CD14-positive monocyte (primary cell): Measurements from ENCODE around the gene SLC25A31. TPM values are rescaled to one million over a fixed set of nuclear protein-coding genes. Genes with fewer than 3 reads are reported as not detected.

Experiments
- DNase-seq, 3 donors: peaks; one replicate each; pipeline ENCODE4 v3.0.0-alpha.2; 2011 to 2022
- H2AFZ ChIP-seq: 2 replicates; pipeline ENCODE4 v1.6.0; 2012; ENCODE audit warnings: mild to moderate bottlenecking, low read depth, low read length, inconsistent platforms; ENCODE audit not compliant: insufficient read depth, poor library complexity, severe bottlenecking
- H3K27ac ChIP-seq, 2 donors: 1 replicate in 1 of 2; 2 replicates in 1 of 2; pipeline ENCODE4 v1.5.1; 2012 to 2013; ENCODE audit warnings: low read length in 2 of 2, control low read depth in 1 of 2, inconsistent platforms in 1 of 2, low read depth in 1 of 2, mild to moderate bottlenecking in 1 of 2
- H3K27me3 ChIP-seq, 2 donors: one replicate each; pipeline versions ENCODE4 v1.6.0 to v1.6.1; 2011 to 2013; ENCODE audit warnings: low read length in 2 of 2; ENCODE audit not compliant: control insufficient read depth in 2 of 2, insufficient read depth in 2 of 2
- H3K36me3 ChIP-seq, 2 donors: replicated peaks in 1 of 2; 1 replicate in 1 of 2; 2 replicates in 1 of 2; pipeline versions ENCODE4 v1.5.1 to v1.6.1; 2012 to 2013; ENCODE audit warnings: low read length in 2 of 2, control low read depth in 1 of 2, inconsistent platforms in 1 of 2, mild to moderate bottlenecking in 1 of 2; ENCODE audit not compliant: insufficient read depth in 2 of 2, control insufficient read depth in 1 of 2
- H3K4me1 ChIP-seq, 2 donors: 1 replicate in 1 of 2; 2 replicates in 1 of 2; pipeline versions ENCODE4 v1.5.1 to v1.6.1; 2012 to 2013; ENCODE audit warnings: low read length in 2 of 2, control low read depth in 1 of 2, inconsistent platforms in 1 of 2, mild to moderate bottlenecking in 1 of 2, moderate library complexity in 1 of 2; ENCODE audit not compliant: insufficient read depth in 2 of 2, control insufficient read depth in 1 of 2
- H3K4me2 ChIP-seq: replicated peaks from 2 replicates; pipeline ENCODE3; 2012; ENCODE audit warnings: low read length, moderate library complexity, mild to moderate bottlenecking; ENCODE audit not compliant: poor library complexity, severe bottlenecking; ENCODE audit errors: extremely low read depth
- H3K4me3 ChIP-seq, 3 experiments: fragments of 200-600 bp in 1 of 3; sonication (generic) in 1 of 3; replicated peaks in 1 of 3; 1 replicate in 2 of 3; 2 replicates in 1 of 3; pipeline ENCODE4 v1.5.1; 2011 to 2013; ENCODE audit warnings: low read length in 3 of 3, mild to moderate bottlenecking in 3 of 3, control low read depth in 2 of 3, low read depth in 2 of 3, inconsistent platforms in 1 of 3, moderate library complexity in 1 of 3
- H3K79me2 ChIP-seq: 2 replicates; pipeline ENCODE4 v1.6.0; 2012; ENCODE audit warnings: mild to moderate bottlenecking, control low read depth, inconsistent platforms, low read length, moderate library complexity; ENCODE audit not compliant: insufficient read depth
- H3K9ac ChIP-seq: 2 replicates; pipeline ENCODE4 v1.6.0; 2017; ENCODE audit warnings: low read length, mild to moderate bottlenecking; ENCODE audit not compliant: insufficient read depth, poor library complexity, severe bottlenecking
- H3K9me3 ChIP-seq, 2 donors: replicated peaks in 1 of 2; 1 replicate in 1 of 2; 2 replicates in 1 of 2; pipeline versions ENCODE4 v1.5.1 to v1.6.1; 2012 to 2013; ENCODE audit warnings: low read length in 2 of 2, control low read depth in 1 of 2; ENCODE audit not compliant: control insufficient read depth in 1 of 2, insufficient read depth in 1 of 2
- H4K20me1 ChIP-seq: 2 replicates; pipeline ENCODE4 v1.6.0; 2012; ENCODE audit warnings: mild to moderate bottlenecking, low read length, control low read depth, moderate library complexity; ENCODE audit not compliant: insufficient read depth
- H3K27ac Mint-ChIP-seq, 7 donors: one replicate each; pipeline ENCODE4 v1.8.0; 2020; ENCODE audit warnings: mild to moderate bottlenecking in 7 of 7, mixed read lengths in 7 of 7, moderate library complexity in 6 of 7, inconsistent platforms in 2 of 7
- H3K27me3 Mint-ChIP-seq, 3 donors: one replicate each; pipeline ENCODE4 v1.8.0; 2021 to 2022; ENCODE audit warnings: low read depth in 3 of 3, mild to moderate bottlenecking in 3 of 3, mixed read lengths in 3 of 3, moderate library complexity in 3 of 3, inconsistent platforms in 1 of 3
- H3K36me3 Mint-ChIP-seq, 2 donors: one replicate each; pipeline ENCODE4 v1.8.0; 2020; ENCODE audit warnings: mixed read lengths in 2 of 2, inconsistent platforms in 1 of 2, mild to moderate bottlenecking in 1 of 2
- H3K4me1 Mint-ChIP-seq: one replicate; pipeline ENCODE4 v1.8.0; 2020; ENCODE audit warnings: mild to moderate bottlenecking, mixed read lengths
- H3K4me3 Mint-ChIP-seq, 2 donors: one replicate each; pipeline ENCODE4 v1.8.0; 2020; ENCODE audit warnings: mild to moderate bottlenecking in 2 of 2, mixed read lengths in 2 of 2, moderate library complexity in 1 of 2
- H3K9me3 Mint-ChIP-seq, 7 donors: one replicate each; pipeline ENCODE4 v1.8.0; 2020 to 2022; ENCODE audit warnings: mixed read lengths in 7 of 7, mild to moderate bottlenecking in 6 of 7, moderate library complexity in 6 of 7, inconsistent platforms in 2 of 7
- CTCF ChIP-seq: fragments of 200-600 bp; IDR thresholded peaks from one replicate; pipeline ENCODE4 v1.8.0; 2022; ENCODE audit warnings: antibody characterized with exemption, mild to moderate bottlenecking
- WGBS: methylation state at CpG from one replicate; pipeline ENCODE4 v1.1.5; 2013; ENCODE audit warnings: missing lambda C conversion rate; ENCODE audit not compliant: insufficient coverage; 5-methylcytosine and 5-hydroxymethylcytosine counted together
- intact Hi-C, 2 donors: fragments of 100-400 bp; cut with micrococcal nuclease; formaldehyde crosslinking; loops; one replicate each; pipeline versions ENCODE4 v1.15.0 to v1.15.1; 2023
- polyA minus RNA-seq: library from RNA; depleted of rRNA, polyadenylated mRNA; stranded (reverse); fragments of >200 nt; gene quantifications from 2 replicates; pipeline ENCODE4 v1.2.3, GENCODE V29; 2012
- polyA plus RNA-seq, 3 donors: library from polyadenylated mRNA; depleted of rRNA in 1 of 3; unstranded in 2 of 3; stranded (reverse) in 1 of 3; fragments of 300-500 nt in 2 of 3; fragments of >200 nt in 1 of 3; fragmentation: Illumina TruSeq in 2 of 3; gene quantifications; 1 replicate in 2 of 3; 2 replicates in 1 of 3; pipeline ENCODE4 v1.2.3, GENCODE V29; 2012 to 2021
- total RNA-seq, 12 experiments: library from RNA in 1 of 12; stranded (reverse) in 1 of 12; fragments of 120-200 nt in 1 of 12; gene quantifications; one replicate each; pipeline ENCODE4 v1.2.4 and lab custom pipeline; 2013 to 2026; ENCODE audit warnings: mixed read lengths in 6 of 12, inconsistent platforms in 1 of 12

SLC25A31 gene
- not detected for total RNA-seq (2013)
- polyA plus RNA-seq (not detected), polyA minus RNA-seq (not detected in 2 replicates), total RNA-seq (lab: John Stamatoyannopoulos, UW) (0 to 0.90 (median 0) reads per million in 11 experiments)

DNA sequence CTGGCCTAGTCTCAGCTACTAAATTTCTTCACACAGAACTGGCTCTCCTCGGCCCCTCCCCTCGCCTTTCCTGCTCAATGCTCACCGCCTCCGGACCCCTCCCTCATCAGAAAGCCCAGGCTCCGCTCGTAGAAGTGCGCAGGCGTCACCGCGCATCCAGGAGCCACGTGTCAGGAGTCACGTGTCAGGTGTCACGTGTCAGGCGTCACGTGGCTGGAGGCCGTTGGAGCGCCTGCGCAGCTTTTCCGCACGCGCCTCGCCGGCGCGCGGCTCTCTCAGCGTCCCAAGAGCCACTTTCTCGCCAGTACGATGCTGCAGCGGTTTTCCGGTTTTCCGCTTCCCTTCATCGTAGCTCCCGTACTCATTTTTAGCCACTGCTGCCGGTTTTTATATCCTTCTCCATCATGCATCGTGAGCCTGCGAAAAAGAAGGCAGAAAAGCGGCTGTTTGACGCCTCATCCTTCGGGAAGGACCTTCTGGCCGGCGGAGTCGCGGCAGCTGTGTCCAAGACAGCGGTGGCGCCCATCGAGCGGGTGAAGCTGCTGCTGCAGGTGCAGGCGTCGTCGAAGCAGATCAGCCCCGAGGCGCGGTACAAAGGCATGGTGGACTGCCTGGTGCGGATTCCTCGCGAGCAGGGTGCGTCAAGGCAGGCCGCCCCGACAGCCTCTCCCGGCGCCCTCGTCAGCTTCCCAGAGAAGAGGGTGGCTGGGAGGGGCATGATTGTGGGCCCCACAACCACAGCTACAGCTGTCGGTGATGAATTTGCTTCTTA, at the start of gene SLC25A31:
TSS of gene SLC25A31 (plus strand) at position 259 of the 772 bp plus-strand sequence. CDS start at position 405, 146 bp downstream.
- WGBS, result 94% methylated on average over 62 of the region's 64 CpGs
- Histone ChIP-seq H3K9ac (no peak within 1 kb of the TSS), H2AFZ (no peak within 1 kb of the TSS), H4K20me1 (no peaks in the 10 kb centered on the region), H3K4me3 (no peak within 1 kb of the TSS), H3K4me2 (no peak within 1 kb of the TSS), H3K9me3 (no peaks in the 10 kb centered on the region), H3K4me1 (no peaks in the 10 kb centered on the region), H3K36me3 (no peaks in the 10 kb centered on the region), H3K27me3 (no peaks in the 10 kb centered on the region), H3K27ac (no peak within 1 kb of the TSS), H3K79me2 (no peaks in the 10 kb centered on the region)
- H3K27ac Mint-ChIP-seq, result peak within 1 kb of the TSS in 1 of 7 donors; percentile 19
- H3K36me3 Mint-ChIP-seq, result no peaks in the 10 kb centered on the region
- H3K27me3 Mint-ChIP-seq, result peaks cover 0 to 3% (median 2%) of the 10 kb centered on the region in 3 donors
- H3K9me3 Mint-ChIP-seq, result peaks cover 0 to 6% (median 4%) of the 10 kb centered on the region in 7 donors
- intact Hi-C loops, result loop anchor here (5.0 kb wide), 1 partner anchor 128 kb away; no protein-coding TSS in a partner anchor
- DNase-seq, result no peak
- H3K4me3 Mint-ChIP-seq, result peak within 1 kb of the TSS in 1 of 2 donors; percentile 25
- no peaks in the 10 kb centered on the region for H3K4me1 Mint-ChIP-seq
- no peak for TF ChIP-seq CTCF

DNA sequence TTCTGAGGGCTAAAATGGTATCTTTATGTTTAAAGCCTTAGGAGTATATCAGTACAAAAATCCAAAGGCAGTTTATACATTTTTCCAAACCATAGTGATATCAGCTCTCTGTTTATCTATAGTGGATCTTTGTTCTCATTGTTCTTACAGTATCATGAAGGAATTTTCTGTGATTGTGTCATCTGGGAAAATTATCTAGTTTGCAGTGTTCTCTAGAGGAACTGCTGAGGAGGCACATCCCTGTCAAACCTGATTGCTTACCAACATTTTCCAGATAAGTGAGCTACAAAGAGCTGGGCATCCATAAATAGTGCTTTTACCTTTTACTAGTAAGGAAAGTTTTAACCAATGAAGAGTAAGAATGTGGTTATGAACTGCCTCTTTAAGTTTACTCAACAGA, 44.9 kb upstream of the SLC25A31 start:
- Mint-ChIP-seq H3K36me3 (no peaks in the 10 kb centered on the region), H3K27me3 (no peaks in the 10 kb centered on the region), H3K27ac (no peak overlapping the region), H3K9me3 (peaks cover 0 to 6% (median 2%) of the 10 kb centered on the region in 7 donors), H3K4me3 (no peak overlapping the region), H3K4me1 (no peaks in the 10 kb centered on the region)
- Histone ChIP-seq H2AFZ (no peak overlapping the region), H3K4me3 (no peak overlapping the region), H3K4me2 (no peak overlapping the region), H4K20me1 (no peaks in the 10 kb centered on the region), H3K27ac (no peak overlapping the region), H3K36me3 (no peaks in the 10 kb centered on the region), H3K4me1 (no peaks in the 10 kb centered on the region), H3K79me2 (no peaks in the 10 kb centered on the region), H3K27me3 (no peaks in the 10 kb centered on the region), H3K9ac (no peak overlapping the region), H3K9me3 (no peaks in the 10 kb centered on the region)
- intact Hi-C loops, result no loop called here
- no peak for TF ChIP-seq CTCF
- DNase-seq, result no peak
